LNCaP clone FGC (cell line): ENCODE results near the gene MEGF11.
A peak's percentile ranks its signal among the peaks of the same experiment; 100 is the strongest.

Experiments
- DNase-seq: peaks from one replicate; pipeline ENCODE4 v3.0.0-alpha.2; 2011; ENCODE audit warnings: low read depth
- H3K4me3 ChIP-seq: 2 replicates; pipeline ENCODE4 v1.5.1; 2011; ENCODE audit warnings: mild to moderate bottlenecking, low read depth, low read length, control low read depth
- CTCF ChIP-seq: IDR thresholded peaks from 2 replicates; pipeline ENCODE4 v1.5.1; 2012; ENCODE audit warnings: mild to moderate bottlenecking; ENCODE audit not compliant: control insufficient read depth, insufficient read depth; ENCODE audit errors: extremely low read depth

Gene MEGF11

GRCh38 chr15:66109826-66110225 is 143.7 kb downstream of the MEGF11 start:
- no peak overlapping the region for H3K4me3 ChIP-seq
- DNase-seq, result no peak
- TF ChIP-seq CTCF, result no peak

- TF ChIP-seq CTCF, result no peak
- H3K4me3 ChIP-seq, result no peak overlapping the region
- DNase-seq, result no peak
Measured at GRCh38 chr15:66108483-66109265, 144.9 kb downstream of the MEGF11 start.

GRCh38 chr15:66107070-66107469 is 146.5 kb downstream of the MEGF11 start:
- no peak overlapping the region for H3K4me3 ChIP-seq
- no peak for DNase-seq
- no peak for TF ChIP-seq CTCF

- H3K4me3 ChIP-seq, result no peak overlapping the region
- DNase-seq, result peak; percentile 28
- no peak for TF ChIP-seq CTCF
Measured at GRCh38 chr15:66105286-66106265, 148.0 kb downstream of the MEGF11 start.

GRCh38 chr15:66103293-66103590 is 150.3 kb downstream of the MEGF11 start:
- no peak overlapping the region for H3K4me3 ChIP-seq
- DNase-seq, result no peak
- no peak for TF ChIP-seq CTCF

- no peak for DNase-seq
- H3K4me3 ChIP-seq, result no peak overlapping the region
- no peak for TF ChIP-seq CTCF
Measured at GRCh38 chr15:66102563-66103292, 150.8 kb downstream of the MEGF11 start.
